ENCODE data around the gene FLT4. TPM values are rescaled to one million over a fixed set of nuclear protein-coding genes. Genes with fewer than 3 reads are reported as not detected.

FLT4 gene
- total RNA-seq, 1 donor from 2014 or later, result 3.8 TPM

DNA sequence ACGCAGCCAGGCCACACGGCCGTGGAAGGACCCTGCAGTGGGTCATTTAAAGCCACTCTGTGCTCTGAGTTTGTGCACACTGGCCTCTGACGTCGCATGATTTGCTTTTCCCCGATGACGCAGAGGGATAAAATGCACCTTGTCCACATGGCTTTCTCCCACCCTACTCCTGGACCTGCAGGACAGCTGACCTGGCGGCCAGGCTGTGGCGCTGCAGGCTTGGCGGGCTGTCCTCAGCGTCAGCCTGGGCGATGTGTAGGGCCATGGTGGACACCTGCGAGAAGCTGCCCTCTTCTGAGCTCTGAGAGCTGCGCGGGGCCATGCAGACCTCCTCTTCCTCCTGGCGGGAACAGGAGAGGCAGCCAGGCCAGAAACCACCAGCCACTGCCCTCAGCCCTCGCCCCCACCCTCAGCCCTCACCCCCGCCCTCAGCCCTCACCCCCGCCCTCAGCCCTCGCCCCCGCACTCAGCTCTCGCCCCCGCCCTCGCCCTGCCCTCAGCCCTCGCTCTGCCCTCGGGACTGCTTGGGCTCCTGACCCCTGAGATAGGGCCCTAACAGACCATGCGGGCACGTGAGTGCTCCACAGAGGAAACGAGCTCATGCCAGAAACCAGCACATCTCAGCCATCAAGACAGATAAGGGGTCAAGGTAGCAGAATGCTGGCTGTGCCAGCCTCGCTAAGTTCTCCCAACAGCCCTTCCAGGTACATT, 38.1 kb downstream of the FLT4 start:
- TF ChIP-seq, protein P1, sequence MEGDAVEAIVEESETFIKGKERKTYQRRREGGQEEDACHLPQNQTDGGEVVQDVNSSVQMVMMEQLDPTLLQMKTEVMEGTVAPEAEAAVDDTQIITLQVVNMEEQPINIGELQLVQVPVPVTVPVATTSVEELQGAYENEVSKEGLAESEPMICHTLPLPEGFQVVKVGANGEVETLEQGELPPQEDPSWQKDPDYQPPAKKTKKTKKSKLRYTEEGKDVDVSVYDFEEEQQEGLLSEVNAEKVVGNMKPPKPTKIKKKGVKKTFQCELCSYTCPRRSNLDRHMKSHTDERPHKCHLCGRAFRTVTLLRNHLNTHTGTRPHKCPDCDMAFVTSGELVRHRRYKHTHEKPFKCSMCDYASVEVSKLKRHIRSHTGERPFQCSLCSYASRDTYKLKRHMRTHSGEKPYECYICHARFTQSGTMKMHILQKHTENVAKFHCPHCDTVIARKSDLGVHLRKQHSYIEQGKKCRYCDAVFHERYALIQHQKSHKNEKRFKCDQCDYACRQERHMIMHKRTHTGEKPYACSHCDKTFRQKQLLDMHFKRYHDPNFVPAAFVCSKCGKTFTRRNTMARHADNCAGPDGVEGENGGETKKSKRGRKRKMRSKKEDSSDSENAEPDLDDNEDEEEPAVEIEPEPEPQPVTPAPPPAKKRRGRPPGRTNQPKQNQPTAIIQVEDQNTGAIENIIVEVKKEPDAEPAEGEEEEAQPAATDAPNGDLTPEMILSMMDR (conservative IDR thresholded peaks at IDR 0.05; ENCODE audit: low read depth, low read length), result no peak
- H3K4me3 ChIP-seq (ENCODE audit: low read depth, low read length), result no peak overlapping the region
- DNase-seq (ENCODE audit: low read depth), result no peak

DNA sequence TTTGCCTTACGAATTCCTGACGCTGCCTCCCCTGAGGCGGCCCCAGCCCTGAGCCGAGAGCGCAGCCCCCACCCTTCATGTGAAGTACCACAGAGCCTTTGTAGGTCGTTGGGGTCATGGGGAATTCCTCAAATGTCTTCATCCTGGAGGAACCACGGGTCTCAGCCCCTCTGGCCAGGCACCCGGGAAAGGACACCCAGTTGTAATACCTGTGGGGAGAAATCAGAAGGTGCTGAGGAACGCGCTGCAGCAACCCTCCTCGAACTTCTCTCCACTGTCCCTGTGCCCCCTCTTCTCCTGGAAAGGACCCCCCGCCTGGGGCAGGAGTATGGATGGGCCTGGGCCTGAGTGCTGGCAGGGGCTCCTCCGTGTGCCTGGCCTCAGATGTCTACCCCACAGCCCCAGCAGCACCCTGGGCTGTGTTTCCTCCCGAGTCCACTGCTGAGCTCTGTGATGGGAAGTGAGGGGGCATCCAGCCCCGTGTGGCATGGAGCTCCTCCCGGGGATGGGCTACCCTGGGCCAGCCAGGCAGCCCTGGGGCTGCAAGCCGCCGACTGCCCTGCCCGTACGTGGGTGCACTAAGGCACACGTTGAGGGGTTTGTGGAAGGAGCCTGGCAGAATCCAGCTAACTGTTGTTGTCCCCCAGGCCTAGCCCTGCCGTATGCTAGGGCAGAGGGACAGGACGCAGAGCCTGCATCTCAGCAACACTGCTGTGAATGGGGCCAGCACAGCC, 39.4 kb downstream of the FLT4 start:
- H3K4me3 ChIP-seq (ENCODE audit: low read depth, low read length), result no peak overlapping the region
- no peak for DNase-seq (ENCODE audit: low read depth)
- TF ChIP-seq, protein P1 (conservative IDR thresholded peaks at IDR 0.05; ENCODE audit: low read depth, low read length), result no peak

DNA sequence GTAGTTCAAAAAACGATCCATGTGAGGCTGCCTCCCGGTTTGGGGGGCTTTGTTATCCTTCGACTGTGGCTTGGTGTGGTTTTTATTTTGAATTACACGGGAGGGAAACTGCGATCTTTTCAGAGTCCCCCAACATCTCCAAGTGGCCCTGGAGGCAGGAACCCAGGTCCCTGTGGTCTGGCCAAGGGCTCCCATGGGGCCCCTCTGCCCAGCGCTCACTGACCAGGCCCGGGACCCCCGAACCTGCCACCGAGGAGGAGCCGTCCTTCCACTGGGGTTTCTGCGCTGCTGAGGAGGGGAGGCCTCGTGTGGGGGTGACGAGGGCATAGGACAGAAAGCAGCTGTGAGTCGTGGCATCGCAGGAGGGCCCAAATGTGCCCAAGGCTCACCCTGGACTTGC, 40.0 kb downstream of the FLT4 start:
- TF ChIP-seq, protein P1 (conservative IDR thresholded peaks at IDR 0.05; ENCODE audit: low read depth, low read length), result no peak
- H3K4me3 ChIP-seq (ENCODE audit: low read depth, low read length), result no peak overlapping the region
- no peak for DNase-seq (ENCODE audit: low read depth)

DNA sequence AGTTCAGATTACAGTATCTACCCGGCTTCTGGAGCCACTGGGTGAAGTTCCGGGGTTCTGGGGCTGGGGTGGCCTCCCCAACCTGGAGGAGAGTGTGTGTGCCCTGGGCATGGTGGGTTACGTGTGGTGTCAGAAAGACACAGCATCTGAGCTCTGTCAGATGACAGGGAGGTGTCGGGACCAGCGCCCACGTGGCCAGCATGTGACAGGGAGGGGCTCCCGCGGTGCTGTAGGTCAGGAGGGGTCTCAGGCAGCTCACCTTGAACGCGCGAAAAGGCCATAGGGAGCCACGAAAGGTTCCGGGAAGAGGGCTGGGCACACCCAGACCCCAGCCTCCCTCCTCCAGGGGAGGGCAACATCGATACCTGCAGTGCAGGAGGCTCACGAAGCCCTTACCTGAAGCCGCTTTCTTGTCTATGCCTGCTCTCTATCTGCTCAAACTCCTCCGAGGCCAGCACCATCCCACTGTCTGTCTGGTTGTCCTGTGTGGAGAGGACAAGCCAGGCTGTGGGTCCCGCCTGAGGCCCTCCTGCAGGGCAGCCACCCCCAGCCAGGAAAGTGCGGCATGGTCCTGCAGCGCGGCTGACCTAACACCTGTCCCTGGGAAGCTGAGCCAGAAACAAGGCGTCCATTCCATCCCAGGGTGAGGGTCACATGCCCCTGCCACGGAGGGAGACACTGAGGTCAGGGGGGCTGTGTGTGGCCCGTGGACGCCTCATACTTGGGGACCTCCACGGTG, 40.7 kb downstream of the FLT4 start:
- TF ChIP-seq, protein P1 (conservative IDR thresholded peaks at IDR 0.05; ENCODE audit: low read depth, low read length), result no peak
- no peak for DNase-seq (ENCODE audit: low read depth)

DNA sequence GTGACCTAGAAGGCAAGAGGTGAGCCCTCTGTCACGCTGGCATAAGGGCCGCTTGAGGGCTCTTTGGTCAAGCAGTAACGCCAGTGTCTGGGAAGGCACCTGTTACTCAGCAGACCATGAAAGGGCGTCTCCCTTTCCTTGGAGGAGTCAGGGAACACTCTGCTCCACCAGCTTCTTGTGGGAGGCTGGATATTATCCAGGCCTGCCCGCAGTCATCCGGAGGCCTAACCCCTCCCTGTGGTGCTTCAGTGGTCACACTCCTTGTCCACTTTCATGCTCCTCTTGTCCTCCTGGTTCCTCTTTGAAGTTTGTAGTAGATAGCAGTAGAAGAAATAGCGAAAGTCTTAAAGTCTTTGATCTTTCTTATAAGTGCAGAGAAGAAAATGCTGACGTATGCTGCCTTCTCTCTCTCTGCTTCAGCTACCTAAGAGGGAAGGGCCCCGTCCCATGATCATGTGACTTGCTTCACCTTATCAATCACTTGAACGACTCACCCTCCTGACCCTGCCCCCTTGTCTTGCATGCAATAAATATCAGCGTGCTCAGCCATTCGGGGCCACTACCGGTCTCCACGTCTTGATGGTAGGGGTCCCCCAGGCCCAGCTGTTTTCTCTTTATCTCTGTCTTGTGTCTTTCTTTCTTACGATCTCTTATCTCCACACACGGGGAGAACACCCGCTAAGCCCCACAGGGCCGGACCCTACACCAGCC, 41.4 kb downstream of the FLT4 start:
- DNase-seq (ENCODE audit: low read depth), result no peak
- no peak overlapping the region for H3K4me3 ChIP-seq (ENCODE audit: low read depth, low read length)
- TF ChIP-seq, protein P1 (conservative IDR thresholded peaks at IDR 0.05; ENCODE audit: low read depth, low read length), result no peak

More for the DNA sequence above, 40.7 kb downstream of the FLT4 start:
- no peak overlapping the region for H3K4me3 ChIP-seq (ENCODE audit: low read depth, low read length)

DNA sequence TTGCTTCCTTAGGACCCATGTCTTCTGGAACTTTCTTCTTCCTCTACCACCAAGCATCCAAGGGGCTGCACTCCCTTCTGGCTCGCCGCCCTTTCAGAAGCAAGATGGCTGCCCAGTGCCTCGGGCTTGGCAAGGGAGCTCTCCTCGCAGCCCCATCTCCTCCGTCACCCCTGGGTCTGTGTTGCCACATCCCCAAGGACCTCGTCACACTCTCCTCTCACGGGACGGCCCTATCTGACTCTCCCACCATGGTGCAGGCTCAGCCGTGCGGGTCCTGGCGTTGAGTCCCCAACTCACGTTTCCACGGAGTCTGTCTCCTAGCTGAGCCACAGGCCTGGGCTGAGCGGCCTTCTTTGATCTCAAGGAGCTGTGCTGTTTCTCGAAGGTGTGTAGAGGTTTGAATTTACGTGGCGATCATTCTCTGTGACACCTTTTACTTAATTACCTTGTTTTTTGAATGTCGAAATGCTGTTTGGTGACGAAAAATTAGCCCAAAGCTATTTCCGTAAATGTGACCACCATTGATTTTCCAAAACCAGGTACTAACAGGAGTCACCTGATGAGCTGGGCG, 43.1 kb downstream of the FLT4 start:
- H3K4me3 ChIP-seq (ENCODE audit: low read depth, low read length), result no peak overlapping the region
- TF ChIP-seq, protein P1 (conservative IDR thresholded peaks at IDR 0.05; ENCODE audit: low read depth, low read length), result no peak
- no peak for DNase-seq (ENCODE audit: low read depth)

Measured in epithelial cell of proximal tubule (primary cell).